K562 (cell line): ENCODE results near the gene TRRAP.

Experiments
- CBX5 ChIP-seq: IDR thresholded peaks from 2 replicates; pipeline ENCODE4 v1.6.1; 2014; ENCODE audit warnings: low read depth, borderline replicate concordance
- EGR1 ChIP-seq: fragments of 450-650 bp; conservative IDR thresholded peaks from 2 replicates; pipeline ENCODE4 v1.6.1; 2017; ENCODE audit warnings: mild to moderate bottlenecking
- FUS ChIP-seq: fragments of 200-400 bp; formaldehyde crosslinking; optimal IDR thresholded peaks from 2 replicates; pipeline ENCODE3; 2017; ENCODE audit warnings: low read depth, low read length
- POLR2AphosphoS5 ChIP-seq: IDR thresholded peaks from 2 replicates; pipeline ENCODE4 v1.6.1; 2011; ENCODE audit warnings: mild to moderate bottlenecking, low read depth, low read length, moderate library complexity; ENCODE audit not compliant: control insufficient read depth, insufficient read depth
- RCOR1 ChIP-seq, 2 experiments: IDR thresholded peaks; 2 replicates each; pipeline ENCODE4 v1.6.1; 2012; ENCODE audit warnings: low read depth in 2 of 2, low read length in 2 of 2, borderline replicate concordance in 1 of 2, improper control_type of control experiment in 1 of 2
- SMARCE1 ChIP-seq: fragments of 450-650 bp; IDR thresholded peaks from 2 replicates; pipeline ENCODE4 v1.7.1; 2016; ENCODE audit warnings: mild to moderate bottlenecking
- SMC3 ChIP-seq: conservative IDR thresholded peaks from 2 replicates; pipeline ENCODE4 v1.6.1; 2011; ENCODE audit warnings: low read depth, low read length, improper control_type of control experiment; ENCODE audit not compliant: insufficient read depth
- STAG1 ChIP-seq: sonication (generic); formaldehyde crosslinking; IDR thresholded peaks from 2 replicates; pipeline ENCODE4 v1.5.0; 2020; ENCODE audit warnings: missing genetic modification reagents, borderline replicate concordance
- YBX1 ChIP-seq: fragments of 450-650 bp; IDR thresholded peaks from 2 replicates; pipeline ENCODE4 v1.7.1; 2016; ENCODE audit warnings: mild to moderate bottlenecking
- TF ChIP-seq, protein P1 (sequence below): sonication (generic); formaldehyde crosslinking; IDR thresholded peaks from 2 replicates; pipeline ENCODE4 v1.8.1; 2023; ENCODE audit warnings: mild to moderate bottlenecking, missing genetic modification reagents
- TF ChIP-seq, protein P2 (sequence below): fragments of 250-450 bp; sonication (Bioruptor Pico); IDR thresholded peaks from 2 replicates; pipeline ENCODE4 v1.4.0; 2020; ENCODE audit warnings: mild to moderate bottlenecking, moderate library complexity
- TF ChIP-seq, protein P3 (sequence below), 3 experiments: IDR thresholded peaks in 2 of 3; conservative IDR thresholded peaks in 1 of 3; 2 replicates each; pipeline ENCODE4 v1.5.1; 2011 to 2012; ENCODE audit warnings: low read length in 3 of 3, mild to moderate bottlenecking in 3 of 3, control low read depth in 2 of 3, improper control_type of control experiment in 1 of 3, inconsistent platforms in 1 of 3, low read depth in 1 of 3, mixed read lengths in 1 of 3, moderate library complexity in 1 of 3; ENCODE audit not compliant: insufficient read depth in 2 of 3

DNA sequence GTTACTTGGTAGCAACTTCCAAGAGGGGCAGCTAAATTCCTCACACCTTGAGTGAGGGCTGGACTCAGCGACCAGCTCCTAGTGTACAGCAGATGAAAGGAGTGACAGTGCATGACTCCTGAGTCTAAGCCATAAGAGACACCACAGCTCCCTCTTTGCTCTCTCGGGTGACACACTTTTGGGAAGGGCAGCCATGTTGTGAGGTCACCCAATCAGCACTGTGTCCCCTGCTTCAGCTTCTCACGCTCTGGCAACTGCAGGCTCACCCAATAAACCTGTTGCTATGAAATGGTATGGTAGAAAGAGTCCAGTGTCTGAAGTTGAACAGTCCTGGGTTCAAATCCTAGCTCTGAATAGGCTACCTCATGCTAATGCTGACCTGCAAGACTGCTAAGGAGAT is 29.4 kb upstream of the TRRAP start:
- TF ChIP-seq YBX1: no peak
- no peak for TF ChIP-seq EGR1
- no peak for TF ChIP-seq SMARCE1
- TF ChIP-seq, protein P1, sequence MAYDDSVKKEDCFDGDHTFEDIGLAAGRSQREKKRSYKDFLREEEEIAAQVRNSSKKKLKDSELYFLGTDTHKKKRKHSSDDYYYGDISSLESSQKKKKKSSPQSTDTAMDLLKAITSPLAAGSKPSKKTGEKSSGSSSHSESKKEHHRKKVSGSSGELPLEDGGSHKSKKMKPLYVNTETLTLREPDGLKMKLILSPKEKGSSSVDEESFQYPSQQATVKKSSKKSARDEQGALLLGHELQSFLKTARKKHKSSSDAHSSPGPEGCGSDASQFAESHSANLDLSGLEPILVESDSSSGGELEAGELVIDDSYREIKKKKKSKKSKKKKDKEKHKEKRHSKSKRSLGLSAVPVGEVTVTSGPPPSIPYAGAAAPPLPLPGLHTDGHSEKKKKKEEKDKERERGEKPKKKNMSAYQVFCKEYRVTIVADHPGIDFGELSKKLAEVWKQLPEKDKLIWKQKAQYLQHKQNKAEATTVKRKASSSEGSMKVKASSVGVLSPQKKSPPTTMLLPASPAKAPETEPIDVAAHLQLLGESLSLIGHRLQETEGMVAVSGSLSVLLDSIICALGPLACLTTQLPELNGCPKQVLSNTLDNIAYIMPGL (CRISPR knock-in tag): no peak
- TF ChIP-seq CBX5: no peak
- no peak for TF ChIP-seq POLR2AphosphoS5
- TF ChIP-seq, protein P2, sequence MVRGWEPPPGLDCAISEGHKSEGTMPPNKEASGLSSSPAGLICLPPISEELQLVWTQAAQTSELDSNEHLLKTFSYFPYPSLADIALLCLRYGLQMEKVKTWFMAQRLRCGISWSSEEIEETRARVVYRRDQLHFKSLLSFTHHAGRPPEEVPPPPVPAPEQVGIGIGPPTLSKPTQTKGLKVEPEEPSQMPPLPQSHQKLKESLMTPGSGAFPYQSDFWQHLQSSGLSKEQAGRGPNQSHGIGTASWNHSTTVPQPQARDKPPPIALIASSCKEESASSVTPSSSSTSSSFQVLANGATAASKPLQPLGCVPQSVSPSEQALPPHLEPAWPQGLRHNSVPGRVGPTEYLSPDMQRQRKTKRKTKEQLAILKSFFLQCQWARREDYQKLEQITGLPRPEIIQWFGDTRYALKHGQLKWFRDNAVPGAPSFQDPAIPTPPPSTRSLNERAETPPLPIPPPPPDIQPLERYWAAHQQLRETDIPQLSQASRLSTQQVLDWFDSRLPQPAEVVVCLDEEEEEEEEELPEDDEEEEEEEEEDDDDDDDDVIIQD (CRISPR knock-in tag): no peak
- no peak for TF ChIP-seq STAG1
- TF ChIP-seq RCOR1 (IDR thresholded peaks at IDR 0.05; ENCODE audit: borderline replicate concordance in 1 of 2, low read depth in 2 of 2, low read length in 2 of 2): no peak
- TF ChIP-seq, protein P3, sequence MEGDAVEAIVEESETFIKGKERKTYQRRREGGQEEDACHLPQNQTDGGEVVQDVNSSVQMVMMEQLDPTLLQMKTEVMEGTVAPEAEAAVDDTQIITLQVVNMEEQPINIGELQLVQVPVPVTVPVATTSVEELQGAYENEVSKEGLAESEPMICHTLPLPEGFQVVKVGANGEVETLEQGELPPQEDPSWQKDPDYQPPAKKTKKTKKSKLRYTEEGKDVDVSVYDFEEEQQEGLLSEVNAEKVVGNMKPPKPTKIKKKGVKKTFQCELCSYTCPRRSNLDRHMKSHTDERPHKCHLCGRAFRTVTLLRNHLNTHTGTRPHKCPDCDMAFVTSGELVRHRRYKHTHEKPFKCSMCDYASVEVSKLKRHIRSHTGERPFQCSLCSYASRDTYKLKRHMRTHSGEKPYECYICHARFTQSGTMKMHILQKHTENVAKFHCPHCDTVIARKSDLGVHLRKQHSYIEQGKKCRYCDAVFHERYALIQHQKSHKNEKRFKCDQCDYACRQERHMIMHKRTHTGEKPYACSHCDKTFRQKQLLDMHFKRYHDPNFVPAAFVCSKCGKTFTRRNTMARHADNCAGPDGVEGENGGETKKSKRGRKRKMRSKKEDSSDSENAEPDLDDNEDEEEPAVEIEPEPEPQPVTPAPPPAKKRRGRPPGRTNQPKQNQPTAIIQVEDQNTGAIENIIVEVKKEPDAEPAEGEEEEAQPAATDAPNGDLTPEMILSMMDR (IDR thresholded peaks at IDR 0.05 in 2 of 3, conservative IDR thresholded peaks at IDR 0.05 in 1 of 3; ENCODE audit: insufficient read depth in 2 of 3, low read depth in 1 of 3, low read length in 3 of 3): no peak
- no peak for TF ChIP-seq FUS
- no peak for TF ChIP-seq SMC3
